HG03095 (cell line): ENCODE data around the gene QSOX2.
"Not testable (repeated sequence)": the region's sequence is repeated elsewhere in the genome, so short reads cannot be mapped to it uniquely, and the experiment has no call there.

Experiments
- ATAC-seq: cut with Tn5 transposase; IDR thresholded peaks from one replicate; pipeline ENCODE4 v1.9.1; 2021; ENCODE audit warnings: moderate library complexity; ENCODE audit not compliant: unreplicated experiment

The QSOX2 gene

GRCh38 chr9:136240941-136241340, 4.7 kb downstream of the QSOX2 start:
- ATAC-seq = no peak

- ATAC-seq = no peak
Observed at GRCh38 chr9:136239983-136240330, 5.7 kb downstream of the QSOX2 start.

GRCh38 chr9:136239135-136239982, 6.3 kb downstream of the QSOX2 start:
- no peak for ATAC-seq

- no peak for ATAC-seq
Observed at GRCh38 chr9:136238342-136238732, 7.3 kb downstream of the QSOX2 start.

- ATAC-seq = no peak
Observed at GRCh38 chr9:136237486-136238341, 7.9 kb downstream of the QSOX2 start.

GRCh38 chr9:136236471-136237410, 8.9 kb downstream of the QSOX2 start:
- not testable (repeated sequence) for ATAC-seq

- no peak for ATAC-seq
Observed at GRCh38 chr9:136235709-136236455, 9.7 kb downstream of the QSOX2 start.

- no peak for ATAC-seq
Observed at GRCh38 chr9:136235171-136235570, 10.4 kb downstream of the QSOX2 start.

- no peak for ATAC-seq
Observed at GRCh38 chr9:136234597-136234996, 11.0 kb downstream of the QSOX2 start.

GRCh38 chr9:136233868-136234267, 11.7 kb downstream of the QSOX2 start:
- ATAC-seq = no peak

GRCh38 chr9:136233411-136233810, 12.2 kb downstream of the QSOX2 start:
- no peak for ATAC-seq

GRCh38 chr9:136232969-136233368, 12.6 kb downstream of the QSOX2 start:
- ATAC-seq = no peak

GRCh38 chr9:136231478-136232297, 13.9 kb downstream of the QSOX2 start:
- ATAC-seq = no peak

GRCh38 chr9:136230773-136231172, 14.8 kb downstream of the QSOX2 start:
- no peak for ATAC-seq

GRCh38 chr9:136230365-136230764, 15.2 kb downstream of the QSOX2 start:
- ATAC-seq = no peak

- ATAC-seq = no peak
Observed at GRCh38 chr9:136229096-136230065, 16.2 kb downstream of the QSOX2 start.

GRCh38 chr9:136228107-136228875, 17.3 kb downstream of the QSOX2 start:
- no peak for ATAC-seq
